GM12878 (cell line): ENCODE data around the gene ASB7. TPM values are rescaled to one million over a fixed set of nuclear protein-coding genes. Genes with fewer than 3 reads are reported as not detected.

Source experiments
- ATAC-seq: fragments of 200-7000 bp; cut with Tn5 transposase; 3 replicates; pipeline ENCODE4 v1.9.1; 2020; ENCODE audit warnings: mild to moderate bottlenecking, moderate library complexity
- BruUV-seq: library from RNA; stranded (reverse); fragments of 400-500 nt; replicated peaks from 2 replicates; lab custom pipeline; 2021; lab: Mats Ljungman, UMichigan
- CTCF ChIA-PET: fragments of 300-600 bp; sonication (Branson Sonifier 250); formaldehyde crosslinking; extraction: SDS; loops from one replicate; lab custom pipeline; 2021; ENCODE audit warnings: inconsistent platforms; lab: Yijun Ruan, JAX
- POLR2A ChIA-PET: fragments of 350-600 bp; formaldehyde crosslinking; extraction: SDS; loops from one replicate; lab custom pipeline; 2021; ENCODE audit warnings: inconsistent platforms; lab: Charles Lee
- RAD21 ChIA-PET: fragments of 300-600 bp; sonication (Branson Sonifier 250); formaldehyde crosslinking; loops from one replicate; lab custom pipeline; 2023; ENCODE audit warnings: antibody characterized with exemption; ENCODE audit not compliant: unreplicated experiment; lab: Charles Lee
- SMC1A ChIA-PET: fragments of 300-600 bp; sonication (Branson Sonifier 250); formaldehyde crosslinking; loops from one replicate; lab custom pipeline; 2023; ENCODE audit not compliant: unreplicated experiment, uncharacterized antibody; lab: Charles Lee
- DNase-seq: peaks from one replicate; pipeline ENCODE4 v3.0.0-alpha.2; 2011; ENCODE audit warnings: low read depth, low spot score
- FAIRE-seq: peaks from 3 replicates; lab custom pipeline; 2011; peaks lifted over from hg19 to GRCh38; lab: Jason Lieb, UNC
- H2AFZ ChIP-seq: 2 replicates; pipeline ENCODE4 v1.6.0; 2011; ENCODE audit warnings: low read depth, low read length, control low read depth; ENCODE audit not compliant: control insufficient read depth
- H3K27ac ChIP-seq: 2 replicates; pipeline ENCODE4 v1.5.1; 2011; ENCODE audit warnings: control low read depth; ENCODE audit not compliant: control insufficient read depth, insufficient read depth
- H3K27me3 ChIP-seq, 2 experiments: replicated peaks in 1 of 2; 2 replicates each; pipeline versions ENCODE4 v1.6.0 to v1.6.1; 2011; ENCODE audit warnings: low read length in 1 of 2; ENCODE audit not compliant: control insufficient read depth in 2 of 2, insufficient read depth in 2 of 2
- H3K36me3 ChIP-seq, 2 experiments: 2 replicates each; pipeline ENCODE4 v1.5.1; 2011; ENCODE audit warnings: low read length in 1 of 2; ENCODE audit not compliant: control insufficient read depth in 2 of 2, insufficient read depth in 2 of 2
- H3K4me1 ChIP-seq: 2 replicates; pipeline ENCODE4 v1.6.1; 2011; ENCODE audit warnings: mild to moderate bottlenecking, low read length, moderate library complexity, mixed read lengths; ENCODE audit not compliant: control insufficient read depth, insufficient read depth
- H3K4me2 ChIP-seq: 2 replicates; pipeline ENCODE4 v1.6.0; 2011; ENCODE audit warnings: control low read depth; ENCODE audit not compliant: control insufficient read depth, insufficient read depth
- H3K4me3 ChIP-seq: fragments of 200-600 bp; sonication (generic); 2 replicates; pipeline ENCODE4 v1.5.1; 2016
- H3K79me2 ChIP-seq: 2 replicates; pipeline ENCODE4 v1.6.0; 2011; ENCODE audit warnings: low read length; ENCODE audit not compliant: control insufficient read depth, insufficient read depth
- H3K9ac ChIP-seq: 2 replicates; pipeline ENCODE4 v1.8.0; 2011; ENCODE audit warnings: low read length, control low read depth, mixed read lengths; ENCODE audit not compliant: control insufficient read depth, insufficient read depth
- H3K9me3 ChIP-seq: replicated peaks from 3 replicates; pipeline ENCODE4 v1.5.1; 2011; ENCODE audit warnings: mild to moderate bottlenecking, low read length; ENCODE audit not compliant: control insufficient read depth, insufficient read depth
- H4K20me1 ChIP-seq: 2 replicates; pipeline ENCODE4 v1.6.0; 2011; ENCODE audit not compliant: control insufficient read depth, insufficient read depth
- BCLAF1 ChIP-seq: fragments of 450-650 bp; IDR thresholded peaks from 2 replicates; pipeline ENCODE4 v1.6.1; 2017; ENCODE audit warnings: antibody characterized with exemption, mild to moderate bottlenecking, moderate library complexity
- CHD4 ChIP-seq: fragments of 200-600 bp; sonication (generic); IDR thresholded peaks from 2 replicates; pipeline ENCODE4 v1.6.1; 2016; ENCODE audit warnings: mild to moderate bottlenecking
- IKZF1 ChIP-seq: fragments of 450-650 bp; conservative IDR thresholded peaks from 2 replicates; pipeline ENCODE4 v1.6.1; 2017; ENCODE audit warnings: antibody characterized with exemption, mild to moderate bottlenecking
- IRF4 ChIP-seq: IDR thresholded peaks from 2 replicates; pipeline ENCODE4 v1.6.1; 2011; ENCODE audit warnings: low read depth, low read length
- MLLT1 ChIP-seq: fragments of 450-650 bp; IDR thresholded peaks from 2 replicates; pipeline ENCODE4 v1.6.1; 2016; ENCODE audit warnings: mild to moderate bottlenecking
- PKNOX1 ChIP-seq: fragments of 450-650 bp; IDR thresholded peaks from 2 replicates; pipeline ENCODE4 v1.6.1; 2016; ENCODE audit warnings: mild to moderate bottlenecking
- RAD21 ChIP-seq: IDR thresholded peaks from 2 replicates; pipeline ENCODE4 v1.6.1; 2011; ENCODE audit warnings: mild to moderate bottlenecking, low read depth, low read length, moderate library complexity; ENCODE audit not compliant: insufficient read depth
- SIN3A ChIP-seq: IDR thresholded peaks from 2 replicates; pipeline ENCODE4 v1.6.1; 2012; ENCODE audit warnings: low read depth, low read length, improper control_type of control experiment
- SP1 ChIP-seq: IDR thresholded peaks from one replicate; pipeline ENCODE4 v1.6.1; 2011; ENCODE audit warnings: low read depth, low read length
- STAT3 ChIP-seq: IDR thresholded peaks from 2 replicates; pipeline ENCODE4 v1.6.1; 2011; ENCODE audit warnings: low read depth, low read length, improper control_type of control experiment
- TCF7 ChIP-seq: IDR thresholded peaks from 2 replicates; pipeline ENCODE4 v1.6.1; 2014; ENCODE audit warnings: antibody characterized with exemption, borderline replicate concordance
- WGBS: methylation state at CpG from one replicate; pipeline ENCODE4 v1.1.6; 2016; ENCODE audit warnings: low lambda C conversion rate; ENCODE audit not compliant: insufficient replicate concordance, insufficient coverage; ENCODE audit errors: missing lambda C conversion rate; 5-methylcytosine and 5-hydroxymethylcytosine counted together
- in situ Hi-C: fragments of 300-500 bp; cut with MboI; formaldehyde crosslinking; loops from 9 replicates; pipeline ENCODE4 v1.14.3; 2018; ENCODE audit warnings: mixed read lengths
- intact Hi-C: fragments of 100-400 bp; cut with micrococcal nuclease; formaldehyde crosslinking; loops from one replicate; pipeline ENCODE4 v1.14.2; 2022; ENCODE audit not compliant: unreplicated experiment
- polyA plus RNA-seq, 11 experiments: library from polyadenylated mRNA; depleted of rRNA in 4 of 11; unstranded in 6 of 11; stranded (reverse) in 5 of 11; fragments of >200 nt; fragmentation: Nextera tagmentation in 4 of 11; fragmentation: Illumina TruSeq in 1 of 11; extraction: Ambion mirVana in 4 of 11; extraction: Trizol in 1 of 11; gene quantifications; 1 replicate in 1 of 11; 2 replicates in 10 of 11; pipeline versions ENCODE4 v1.2.1 to v1.2.3, GENCODE V29; 2011 to 2016; ENCODE audit warnings: inconsistent platforms in 2 of 11, missing spikeins in 2 of 11, low read depth in 1 of 11
- total RNA-seq, 4 experiments: library from RNA; depleted of rRNA in 3 of 4; stranded (reverse); fragments of >200 nt in 3 of 4; fragmentation: Illumina TruSeq in 1 of 4; extraction: Trizol in 1 of 4; gene quantifications; 2 replicates each; pipeline versions ENCODE4 v1.2.1 to v1.2.3, GENCODE V29; 2013 to 2021

Gene ASB7
- total and polyA plus RNA-seq, 10 of the 15 experiments (the other 5 are each of a cell fraction or from before 2014, with no cell fraction given) = 2.7 to 13.9 (median 8.6) TPM

GRCh38 chr15:100642213-100642949 is 40.0 kb downstream of the ASB7 start:
- DNase-seq = no peak
- no peaks in the 10 kb centered on the region; the same call in none of the 2 replicates for H3K79me2 ChIP-seq
- no peak overlapping the region for H2AFZ ChIP-seq
- intact Hi-C loops = no loop called here
- ATAC-seq = no peak
- SMC1A ChIA-PET = no interaction called here
- in situ Hi-C loops = no loop called here
- H3K9me3 ChIP-seq = no peaks in the 10 kb centered on the region
- H3K4me3 ChIP-seq = no peak overlapping the region
- no peaks in the 10 kb centered on the region for H3K36me3 ChIP-seq
- no peak for FAIRE-seq
- no peak overlapping the region for H3K9ac ChIP-seq
- TF ChIP-seq TCF7 = no peak
- TF ChIP-seq SP1 = no peak
- RAD21 ChIA-PET = no interaction called here
- no peaks in the 10 kb centered on the region for H3K4me1 ChIP-seq
- H3K4me2 ChIP-seq = no peak overlapping the region
- BruUV-seq = no TSS peak
- 77% methylated on average over 9 of the region's 9 CpGs for WGBS
- 0 out of 2 replicates have a peak, but pooled peaks cover 3% of the 10 kb centered on the region for H4K20me1 ChIP-seq
- POLR2A ChIA-PET = no interaction called here
- H3K27me3 ChIP-seq = no peaks in the 10 kb centered on the region
- H3K27ac ChIP-seq = no peak overlapping the region
- CTCF ChIA-PET = interaction anchor here (0.6 kb wide), 1 partner anchor 371 kb away, joined by 3 read pairs; no protein-coding TSS in a partner anchor

- ATAC-seq = no peak
- no peaks in the 10 kb centered on the region; the same call in none of the 2 replicates for H3K79me2 ChIP-seq
- CTCF ChIA-PET = interaction anchor here (1.4 kb wide), 1 partner anchor 12 kb away, joined by 5 read pairs; no protein-coding TSS in a partner anchor
- no peaks in the 10 kb centered on the region; a peak in 1 of 4 replicates for H3K36me3 ChIP-seq
- RAD21 ChIA-PET = no interaction called here
- DNase-seq = no peak
- H4K20me1 ChIP-seq = 0 out of 2 replicates have a peak, but pooled peaks cover 3% of the 10 kb centered on the region
- BruUV-seq = no TSS peak
- no peak for FAIRE-seq
- in situ Hi-C loops = no loop called here
- no peaks in the 10 kb centered on the region for H3K9me3 ChIP-seq
- POLR2A ChIA-PET = no interaction called here
- no peak overlapping the region for H3K4me2 ChIP-seq
- no peak overlapping the region for H3K27ac ChIP-seq
- SMC1A ChIA-PET = no interaction called here
- no peak overlapping the region for H2AFZ ChIP-seq
- no peaks in the 10 kb centered on the region for H3K4me1 ChIP-seq
- H3K27me3 ChIP-seq = no peaks in the 10 kb centered on the region
- intact Hi-C loops = no loop called here
- no peak overlapping the region for H3K4me3 ChIP-seq
- WGBS = 98% methylated on average over 4 of the region's 4 CpGs
- H3K9ac ChIP-seq = no peak overlapping the region
- TF ChIP-seq CHD4 = no peak
- no peak for TF ChIP-seq MLLT1
- TF ChIP-seq STAT3 = no peak
- no peak for TF ChIP-seq BCLAF1
- TF ChIP-seq SIN3A = no peak
- no peak for TF ChIP-seq PKNOX1
- no peak for TF ChIP-seq IRF4
- TF ChIP-seq IKZF1 = no peak
- TF ChIP-seq RAD21 = no peak
Measured at GRCh38 chr15:100642950-100643338, 40.6 kb downstream of the ASB7 start.
